PC-9 (cell line): Measurements from ENCODE around the gene NEFH. TPM values are rescaled to one million over a fixed set of nuclear protein-coding genes. Genes with fewer than 3 reads are reported as not detected.

Experiments used
- BruUV-seq: library from RNA; stranded (reverse); fragments of 400-500 nt; replicated peaks from 2 replicates; lab custom pipeline; 2021; lab: Mats Ljungman, UMichigan
- CTCF ChIA-PET: fragments of 300-600 bp; sonication (Branson Sonifier 250); formaldehyde crosslinking; loops from one replicate; lab custom pipeline; 2022; ENCODE audit warnings: antibody characterized with exemption; lab: Charles Lee
- POLR2A ChIA-PET: fragments of 300-600 bp; sonication (Branson Sonifier 250); formaldehyde crosslinking; loops from one replicate; lab custom pipeline; 2022; ENCODE audit warnings: antibody characterized with exemption; ENCODE audit not compliant: unreplicated experiment; lab: Charles Lee
- DNase-seq, 2 experiments: peaks; one replicate each; pipeline versions ENCODE4 v3.0.0 to v3.0.0-alpha.2; 2015 to 2022; ENCODE audit warnings: mixed read lengths in 1 of 2
- H2AFZ ChIP-seq: fragments of 200-600 bp; sonication (generic); 2 replicates; pipeline ENCODE4 v1.8.1; 2017; ENCODE audit warnings: antibody characterized with exemption
- H3F3A ChIP-seq: fragments of 200-600 bp; sonication (generic); 2 replicates; pipeline ENCODE4 v1.8.1; 2017; ENCODE audit warnings: antibody characterized with exemption, mild to moderate bottlenecking, low read depth; ENCODE audit not compliant: insufficient read depth
- H3K27ac ChIP-seq: fragments of 200-600 bp; sonication (generic); 2 replicates; pipeline ENCODE4 v1.6.1; 2016; ENCODE audit warnings: mixed run types
- H3K27me3 ChIP-seq: fragments of 200-600 bp; sonication (generic); 2 replicates; pipeline ENCODE4 v1.6.1; 2016; ENCODE audit warnings: low read depth, mixed run types; ENCODE audit not compliant: insufficient read depth
- H3K36me3 ChIP-seq: fragments of 200-600 bp; sonication (generic); 2 replicates; pipeline ENCODE4 v1.6.1; 2016; ENCODE audit warnings: low read depth, mixed run types
- H3K4me1 ChIP-seq: fragments of 200-600 bp; sonication (generic); replicated peaks from 2 replicates; pipeline ENCODE4 v1.6.1; 2016; ENCODE audit warnings: mixed run types; ENCODE audit not compliant: insufficient read depth
- H3K4me2 ChIP-seq: fragments of 200-600 bp; sonication (generic); 2 replicates; pipeline ENCODE4 v1.6.1; 2017; ENCODE audit warnings: mixed run types
- H3K4me3 ChIP-seq: fragments of 200-600 bp; sonication (generic); 2 replicates; pipeline ENCODE4 v1.6.1; 2016; ENCODE audit warnings: mixed run types
- H3K79me2 ChIP-seq: fragments of 200-600 bp; sonication (generic); 2 replicates; pipeline ENCODE4 v1.6.1; 2017; ENCODE audit warnings: low read depth, mixed run types
- H3K9me2 ChIP-seq: fragments of 200-600 bp; sonication (generic); 2 replicates; pipeline ENCODE4 v1.8.1; 2017; ENCODE audit warnings: mild to moderate bottlenecking; ENCODE audit not compliant: insufficient read depth
- H3K9me3 ChIP-seq: fragments of 200-600 bp; sonication (generic); 2 replicates; pipeline ENCODE4 v1.8.1; 2016; ENCODE audit warnings: low read depth; ENCODE audit not compliant: insufficient read depth
- H4K20me1 ChIP-seq: fragments of 200-600 bp; sonication (generic); 2 replicates; pipeline ENCODE4 v1.8.1; 2017; ENCODE audit not compliant: insufficient read depth
- EZH2 ChIP-seq: fragments of 200-600 bp; sonication (generic); IDR thresholded peaks from 2 replicates; pipeline ENCODE4 v1.8.0; 2017; ENCODE audit warnings: antibody characterized with exemption, low read depth
- intact Hi-C: fragments of 100-400 bp; cut with micrococcal nuclease; formaldehyde crosslinking; loops from one replicate; pipeline ENCODE4 v1.10.0; 2022; ENCODE audit not compliant: unreplicated experiment
- total RNA-seq: library from RNA; stranded (reverse); gene quantifications from 2 replicates; pipeline ENCODE4 v1.2.3, GENCODE V29; 2021
- TF ChIP-seq, protein P1 (sequence below): fragments of 200-600 bp; sonication (generic); conservative IDR thresholded peaks from 2 replicates; pipeline ENCODE4 v1.6.1; 2017; ENCODE audit warnings: mixed run types, antibody characterized with exemption, mild to moderate bottlenecking, moderate library complexity

Gene NEFH
- total RNA-seq, 1 experiment from 2014 or later, result 6.9 TPM

DNA sequence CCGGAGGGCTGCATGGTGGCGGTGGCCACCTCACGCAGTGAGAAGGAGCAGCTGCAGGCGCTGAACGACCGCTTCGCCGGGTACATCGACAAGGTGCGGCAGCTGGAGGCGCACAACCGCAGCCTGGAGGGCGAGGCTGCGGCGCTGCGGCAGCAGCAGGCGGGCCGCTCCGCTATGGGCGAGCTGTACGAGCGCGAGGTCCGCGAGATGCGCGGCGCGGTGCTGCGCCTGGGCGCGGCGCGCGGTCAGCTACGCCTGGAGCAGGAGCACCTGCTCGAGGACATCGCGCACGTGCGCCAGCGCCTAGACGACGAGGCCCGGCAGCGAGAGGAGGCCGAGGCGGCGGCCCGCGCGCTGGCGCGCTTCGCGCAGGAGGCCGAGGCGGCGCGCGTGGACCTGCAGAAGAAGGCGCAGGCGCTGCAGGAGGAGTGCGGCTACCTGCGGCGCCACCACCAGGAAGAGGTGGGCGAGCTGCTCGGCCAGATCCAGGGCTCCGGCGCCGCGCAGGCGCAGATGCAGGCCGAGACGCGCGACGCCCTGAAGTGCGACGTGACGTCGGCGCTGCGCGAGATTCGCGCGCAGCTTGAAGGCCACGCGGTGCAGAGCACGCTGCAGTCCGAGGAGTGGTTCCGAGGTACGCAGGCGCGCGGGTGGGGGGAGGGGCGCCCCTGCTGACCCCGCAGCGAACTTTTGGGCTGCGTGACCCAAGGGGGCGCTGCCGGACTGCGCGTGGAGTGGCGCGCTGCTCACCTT, 670 bp downstream of the NEFH start:
- BruUV-seq, result no TSS peak
- Histone ChIP-seq H3K36me3 (no peaks in the 10 kb centered on the region), H3K4me3 (peak overlapping the region; percentile 50), H3K9me3 (no peaks in the 10 kb centered on the region), H3K4me2 (peak overlapping the region; percentile 57; the same call in 1 of the 2 replicates), H3K27ac (no peak overlapping the region), H2AFZ (peak overlapping the region; percentile 60; the same call in 1 of the 2 replicates), H3K9me2 (no peaks in the 10 kb centered on the region), H3K79me2 (no peaks in the 10 kb centered on the region), H3F3A (no peaks in the 10 kb centered on the region), H4K20me1 (no peaks in the 10 kb centered on the region), H3K4me1 (peaks cover 8% of the 10 kb centered on the region; the same call in 1 of the 2 replicates), H3K27me3 (no peaks in the 10 kb centered on the region)
- DNase-seq, result peak; percentile 54 to 64
- ChIA-PET CTCF (interaction anchor here (0.7 kb wide), 1 partner anchor 10 kb away, joined by 15 read pairs; no protein-coding TSS in a partner anchor), POLR2A (no interaction called here)
- TF ChIP-seq, protein P1, sequence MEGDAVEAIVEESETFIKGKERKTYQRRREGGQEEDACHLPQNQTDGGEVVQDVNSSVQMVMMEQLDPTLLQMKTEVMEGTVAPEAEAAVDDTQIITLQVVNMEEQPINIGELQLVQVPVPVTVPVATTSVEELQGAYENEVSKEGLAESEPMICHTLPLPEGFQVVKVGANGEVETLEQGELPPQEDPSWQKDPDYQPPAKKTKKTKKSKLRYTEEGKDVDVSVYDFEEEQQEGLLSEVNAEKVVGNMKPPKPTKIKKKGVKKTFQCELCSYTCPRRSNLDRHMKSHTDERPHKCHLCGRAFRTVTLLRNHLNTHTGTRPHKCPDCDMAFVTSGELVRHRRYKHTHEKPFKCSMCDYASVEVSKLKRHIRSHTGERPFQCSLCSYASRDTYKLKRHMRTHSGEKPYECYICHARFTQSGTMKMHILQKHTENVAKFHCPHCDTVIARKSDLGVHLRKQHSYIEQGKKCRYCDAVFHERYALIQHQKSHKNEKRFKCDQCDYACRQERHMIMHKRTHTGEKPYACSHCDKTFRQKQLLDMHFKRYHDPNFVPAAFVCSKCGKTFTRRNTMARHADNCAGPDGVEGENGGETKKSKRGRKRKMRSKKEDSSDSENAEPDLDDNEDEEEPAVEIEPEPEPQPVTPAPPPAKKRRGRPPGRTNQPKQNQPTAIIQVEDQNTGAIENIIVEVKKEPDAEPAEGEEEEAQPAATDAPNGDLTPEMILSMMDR, result no peak
- no peak for TF ChIP-seq EZH2
- intact Hi-C loops, result no loop called here

DNA sequence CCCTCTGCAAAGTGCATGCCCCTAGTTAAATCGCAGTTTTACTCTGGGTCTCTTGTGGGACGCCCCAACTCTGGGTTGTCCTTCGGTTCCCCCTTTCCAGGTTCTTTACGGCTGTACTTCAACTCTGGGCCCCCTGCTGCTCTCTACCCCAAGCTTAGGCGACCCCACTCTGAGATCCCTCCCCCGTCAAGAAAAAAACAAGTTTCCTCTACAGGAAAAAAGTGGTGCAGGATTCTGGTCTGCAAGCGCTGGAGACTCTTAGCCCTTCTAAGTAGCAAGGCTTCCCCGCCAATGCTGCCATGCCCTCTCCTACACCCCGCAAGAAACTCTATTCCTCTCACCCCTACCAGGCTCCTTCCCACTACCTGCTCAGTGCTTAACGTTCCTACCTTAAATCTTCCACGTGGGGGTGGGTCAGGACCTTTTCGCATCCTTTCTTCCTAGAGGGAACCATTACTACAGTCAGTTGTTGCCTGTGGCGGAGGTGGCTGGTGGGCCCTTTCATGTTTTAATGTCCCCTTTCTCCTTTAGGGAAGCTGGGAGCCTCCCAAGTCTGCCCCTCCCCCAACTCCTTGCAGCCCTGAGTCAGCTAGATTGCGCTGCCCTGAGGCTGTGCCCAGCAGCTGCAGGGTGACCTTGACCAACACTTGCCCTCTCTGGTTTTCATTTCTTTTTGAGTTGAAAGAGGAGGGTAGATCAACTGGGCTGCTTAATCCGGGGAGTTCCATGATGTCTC, 1.4 kb downstream of the NEFH start:
- CTCF ChIA-PET, result no interaction called here
- H3K4me2 ChIP-seq, result peak overlapping the region; percentile 57
- H3K27ac ChIP-seq, result no peak overlapping the region
- BruUV-seq, result no TSS peak
- no peaks in the 10 kb centered on the region for H3K27me3 ChIP-seq
- intact Hi-C loops, result no loop called here
- peak overlapping the region; percentile 60; the same call in 1 of the 2 replicates for H2AFZ ChIP-seq
- TF ChIP-seq EZH2, result no peak
- TF ChIP-seq, protein P1, result no peak
- POLR2A ChIA-PET, result no interaction called here
- H3K9me2 ChIP-seq, result no peaks in the 10 kb centered on the region
- H3K9me3 ChIP-seq, result no peaks in the 10 kb centered on the region
- no peaks in the 10 kb centered on the region for H3F3A ChIP-seq
- no peaks in the 10 kb centered on the region for H3K79me2 ChIP-seq
- peak overlapping the region; percentile 50 for H3K4me3 ChIP-seq
- no peaks in the 10 kb centered on the region for H3K36me3 ChIP-seq
- DNase-seq, result no peak
- no peaks in the 10 kb centered on the region for H4K20me1 ChIP-seq
- peaks cover 8% of the 10 kb centered on the region; the same call in 1 of the 2 replicates for H3K4me1 ChIP-seq

DNA sequence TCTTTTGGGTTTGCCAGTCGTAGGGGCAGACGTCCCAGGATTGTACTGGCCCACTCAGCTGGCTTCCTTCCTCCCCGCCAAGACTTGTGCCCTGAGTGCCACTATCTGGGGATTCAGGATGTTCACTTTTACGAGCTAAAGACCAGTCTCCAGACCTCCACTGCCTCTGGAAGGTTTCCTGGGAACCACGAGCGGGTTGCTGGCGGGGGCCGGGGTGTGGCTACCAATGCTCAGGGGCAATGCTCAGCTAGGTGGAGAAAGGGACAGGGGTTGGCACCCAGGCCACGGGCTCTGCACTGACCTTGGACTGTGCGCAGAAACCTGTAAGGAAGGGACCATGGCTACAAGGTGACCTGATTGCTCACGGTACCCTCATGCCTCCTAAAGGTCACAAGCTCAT, 2.2 kb downstream of the NEFH start:
- Histone ChIP-seq H3K36me3 (no peaks in the 10 kb centered on the region), H2AFZ (no peak overlapping the region), H3F3A (no peaks in the 10 kb centered on the region), H3K9me3 (no peaks in the 10 kb centered on the region), H4K20me1 (no peaks in the 10 kb centered on the region), H3K27me3 (no peaks in the 10 kb centered on the region), H3K9me2 (no peaks in the 10 kb centered on the region), H3K27ac (no peak overlapping the region), H3K79me2 (no peaks in the 10 kb centered on the region), H3K4me3 (peak overlapping the region; percentile 50; the same call in 1 of the 2 replicates), H3K4me1 (peaks cover 8% of the 10 kb centered on the region; the same call in 1 of the 2 replicates), H3K4me2 (peak overlapping the region; percentile 57)
- ChIA-PET POLR2A (interaction anchor here (0.6 kb wide), 1 partner anchor 74 kb away, joined by 8 read pairs; no protein-coding TSS in a partner anchor), CTCF (no interaction called here)
- no TSS peak for BruUV-seq
- TF ChIP-seq EZH2, result no peak
- TF ChIP-seq, protein P1, result no peak
- no peak for DNase-seq
- intact Hi-C loops, result no loop called here
